ENCODE measurements around the gene RTEL1.
"Not testable (repeated sequence)": the region's sequence is repeated elsewhere in the genome, so short reads cannot be mapped to it uniquely, and the experiment has no call there.

RTEL1 gene, protein sequence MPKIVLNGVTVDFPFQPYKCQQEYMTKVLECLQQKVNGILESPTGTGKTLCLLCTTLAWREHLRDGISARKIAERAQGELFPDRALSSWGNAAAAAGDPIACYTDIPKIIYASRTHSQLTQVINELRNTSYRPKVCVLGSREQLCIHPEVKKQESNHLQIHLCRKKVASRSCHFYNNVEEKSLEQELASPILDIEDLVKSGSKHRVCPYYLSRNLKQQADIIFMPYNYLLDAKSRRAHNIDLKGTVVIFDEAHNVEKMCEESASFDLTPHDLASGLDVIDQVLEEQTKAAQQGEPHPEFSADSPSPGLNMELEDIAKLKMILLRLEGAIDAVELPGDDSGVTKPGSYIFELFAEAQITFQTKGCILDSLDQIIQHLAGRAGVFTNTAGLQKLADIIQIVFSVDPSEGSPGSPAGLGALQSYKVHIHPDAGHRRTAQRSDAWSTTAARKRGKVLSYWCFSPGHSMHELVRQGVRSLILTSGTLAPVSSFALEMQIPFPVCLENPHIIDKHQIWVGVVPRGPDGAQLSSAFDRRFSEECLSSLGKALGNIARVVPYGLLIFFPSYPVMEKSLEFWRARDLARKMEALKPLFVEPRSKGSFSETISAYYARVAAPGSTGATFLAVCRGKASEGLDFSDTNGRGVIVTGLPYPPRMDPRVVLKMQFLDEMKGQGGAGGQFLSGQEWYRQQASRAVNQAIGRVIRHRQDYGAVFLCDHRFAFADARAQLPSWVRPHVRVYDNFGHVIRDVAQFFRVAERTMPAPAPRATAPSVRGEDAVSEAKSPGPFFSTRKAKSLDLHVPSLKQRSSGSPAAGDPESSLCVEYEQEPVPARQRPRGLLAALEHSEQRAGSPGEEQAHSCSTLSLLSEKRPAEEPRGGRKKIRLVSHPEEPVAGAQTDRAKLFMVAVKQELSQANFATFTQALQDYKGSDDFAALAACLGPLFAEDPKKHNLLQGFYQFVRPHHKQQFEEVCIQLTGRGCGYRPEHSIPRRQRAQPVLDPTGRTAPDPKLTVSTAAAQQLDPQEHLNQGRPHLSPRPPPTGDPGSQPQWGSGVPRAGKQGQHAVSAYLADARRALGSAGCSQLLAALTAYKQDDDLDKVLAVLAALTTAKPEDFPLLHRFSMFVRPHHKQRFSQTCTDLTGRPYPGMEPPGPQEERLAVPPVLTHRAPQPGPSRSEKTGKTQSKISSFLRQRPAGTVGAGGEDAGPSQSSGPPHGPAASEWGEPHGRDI (N-terminal part only)

DNA sequence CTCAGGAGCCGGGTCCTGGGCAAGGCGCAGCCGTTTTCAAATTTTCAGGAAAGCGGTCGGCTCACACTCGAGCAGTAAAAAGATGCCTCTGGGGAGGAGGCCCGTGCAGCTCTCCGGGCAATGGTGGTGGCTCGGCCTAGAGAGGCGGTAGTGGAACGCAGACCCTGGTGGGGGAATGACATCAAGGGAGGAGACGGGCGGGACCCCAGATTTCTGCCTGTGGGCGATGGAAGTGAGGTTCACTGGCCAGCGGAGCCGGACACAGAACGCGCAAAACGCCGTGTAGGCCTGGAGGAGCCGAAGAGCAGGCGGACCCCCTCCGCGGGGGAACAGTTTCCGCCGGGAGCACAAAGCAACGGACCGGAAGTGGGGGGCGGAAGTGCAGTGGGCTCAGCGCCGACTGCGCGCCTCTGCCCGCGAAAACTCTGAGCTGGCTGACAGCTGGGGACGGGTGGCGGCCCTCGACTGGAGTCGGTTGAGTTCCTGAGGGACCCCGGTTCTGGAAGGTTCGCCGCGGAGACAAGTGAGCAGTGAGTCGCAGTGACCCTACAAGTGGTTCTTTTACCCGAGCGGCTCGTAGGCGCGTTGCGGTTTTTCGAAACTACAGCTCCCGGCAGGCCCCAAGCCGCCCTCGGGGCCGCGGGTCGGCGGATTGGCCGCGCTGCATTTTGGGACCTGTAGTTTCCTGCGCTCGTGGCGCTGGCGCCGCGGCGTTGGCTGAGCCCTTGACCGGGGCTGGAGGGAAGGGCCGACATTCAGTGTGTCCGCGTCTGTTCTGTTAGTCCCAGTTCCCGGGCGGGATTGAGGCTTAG, at the start of gene RTEL1:
TSS of gene RTEL1 (plus strand) at position 376 of the 812 bp plus-strand sequence. CDS start 1,091 bp downstream, outside the sequence.
- DNase-seq (ENCODE audit: low read depth, low spot score) = peak; percentile 78

DNA sequence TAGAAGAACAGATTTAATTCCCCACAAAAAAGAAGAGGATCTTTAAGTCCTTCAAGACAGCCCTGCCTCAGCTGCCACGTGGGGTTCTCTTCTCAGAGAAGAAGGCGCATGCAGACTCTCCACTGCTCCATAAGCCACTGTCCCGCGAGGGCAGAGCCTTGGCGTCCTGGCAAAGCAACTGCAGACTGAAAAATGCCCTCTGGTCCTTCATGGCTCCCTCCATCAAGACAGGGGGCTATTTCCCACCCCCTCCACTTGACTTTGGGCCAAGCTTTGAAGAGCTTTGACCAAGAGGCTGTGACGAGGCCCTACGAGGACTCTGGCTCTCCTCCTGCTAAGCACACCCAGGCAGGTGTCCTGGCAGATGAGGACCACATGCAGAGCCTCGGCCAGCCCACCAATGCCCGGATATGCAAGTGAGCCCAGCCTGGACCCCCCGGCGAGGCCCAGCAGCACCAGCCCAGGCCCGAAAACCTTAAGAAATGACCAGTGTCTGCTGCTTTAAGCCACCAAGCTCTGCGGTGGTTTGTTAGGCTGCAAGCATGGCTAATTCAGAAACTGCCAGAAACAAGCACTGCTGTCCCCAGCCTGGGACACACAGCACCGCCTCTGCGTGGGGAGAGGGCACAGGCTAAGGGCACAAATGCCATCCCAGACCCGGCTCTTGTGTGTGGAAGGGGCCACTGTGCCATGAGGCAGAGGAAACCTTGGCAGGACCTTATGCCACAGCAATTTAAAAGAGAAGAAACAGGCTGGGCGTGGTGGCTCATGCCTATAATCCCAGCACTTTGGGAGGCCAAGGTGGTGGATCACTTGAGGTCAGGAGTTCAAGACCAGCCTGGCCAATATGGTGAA, 47.3 kb upstream of the RTEL1 start:
- DNase-seq (ENCODE audit: low read depth, low spot score) = no peak

DNA sequence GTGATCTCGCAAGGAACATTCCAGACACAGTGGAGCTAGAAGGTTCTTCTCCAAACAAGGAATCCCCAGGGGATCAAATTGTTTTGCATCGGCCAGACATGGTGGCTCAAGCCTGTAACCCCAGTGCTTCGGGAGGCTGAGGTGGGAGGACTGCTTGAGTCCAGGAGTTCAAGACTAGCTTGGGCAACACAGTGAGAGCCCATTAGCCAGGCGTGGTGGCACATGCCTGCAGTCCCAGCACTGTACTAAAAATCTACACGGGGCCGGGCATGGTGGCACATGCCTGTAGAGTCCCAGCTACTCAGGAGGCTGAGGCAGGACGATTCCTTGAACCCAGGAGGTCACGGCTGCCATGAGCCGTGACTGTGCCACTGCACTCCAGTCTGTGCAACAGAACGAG, 46.5 kb upstream of the RTEL1 start:
- DNase-seq (ENCODE audit: low read depth, low spot score) = no peak

DNA sequence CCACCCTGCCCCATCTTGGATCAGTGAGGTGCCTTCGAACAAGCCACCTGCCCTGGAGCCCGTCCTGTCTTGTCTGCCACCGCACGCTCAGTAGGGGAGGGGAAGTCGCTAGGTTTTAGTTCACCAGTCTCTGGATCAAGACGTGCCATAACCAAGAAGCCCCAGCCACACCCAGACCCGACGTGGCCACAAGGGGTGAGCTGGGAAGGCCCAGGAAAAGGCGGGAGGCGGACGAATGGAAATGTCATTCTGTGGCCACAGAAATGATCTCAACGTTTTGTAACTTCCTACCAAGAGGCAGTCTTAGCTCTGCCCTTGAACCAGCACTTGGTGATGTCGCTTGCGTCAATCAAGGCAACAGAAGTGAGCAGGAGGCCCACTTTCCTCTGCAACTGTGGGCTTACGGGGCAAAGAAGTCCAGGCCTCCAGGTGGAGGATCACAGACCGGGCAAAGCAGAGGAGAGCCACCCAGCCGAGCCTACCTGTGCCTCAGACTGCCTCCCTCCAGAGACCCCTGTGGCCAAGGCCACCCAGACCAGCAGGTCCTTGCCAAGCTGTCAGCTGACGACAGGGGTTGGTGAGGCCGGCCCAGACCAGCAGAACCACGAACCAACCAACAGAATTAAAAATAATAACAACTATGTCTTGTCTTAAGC, 45.7 kb upstream of the RTEL1 start:
- DNase-seq (ENCODE audit: low read depth, low spot score) = no peak

DNA sequence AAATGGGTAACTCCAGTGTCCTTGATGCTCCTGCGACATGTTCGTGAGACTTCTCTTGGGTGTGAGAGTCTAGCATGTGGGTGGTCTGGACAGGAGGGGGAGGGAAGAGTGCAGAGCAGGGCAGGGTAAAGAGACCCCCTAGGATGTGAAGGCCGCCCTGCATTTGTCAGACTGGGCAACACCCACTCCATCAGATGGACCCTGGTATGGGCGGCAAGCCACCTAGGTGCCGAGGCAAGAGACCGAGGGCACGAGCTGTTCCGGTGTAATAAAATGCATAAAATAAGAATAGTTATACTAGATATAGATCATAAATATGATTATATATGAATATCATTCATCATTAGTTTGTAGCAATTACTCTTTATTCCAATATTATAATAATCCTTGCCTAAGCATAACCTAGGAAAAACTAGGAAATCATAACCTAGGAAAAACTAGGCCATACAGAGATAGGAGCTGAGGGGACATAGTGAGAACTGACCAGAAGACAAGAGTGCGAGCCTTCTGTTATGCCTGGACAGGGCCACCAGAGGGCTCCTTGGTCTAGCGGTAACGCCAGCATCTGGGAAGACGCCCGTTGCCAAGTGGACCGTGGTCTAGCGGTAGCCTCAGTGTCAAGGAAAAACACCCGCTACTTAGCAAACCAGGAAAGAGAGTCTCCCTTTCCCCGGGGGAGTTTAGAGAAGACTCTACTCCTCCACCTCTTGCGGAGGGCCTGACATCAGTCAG, 44.1 kb upstream of the RTEL1 start:
- not testable (repeated sequence) for DNase-seq (ENCODE audit: low read depth, low spot score)

DNA sequence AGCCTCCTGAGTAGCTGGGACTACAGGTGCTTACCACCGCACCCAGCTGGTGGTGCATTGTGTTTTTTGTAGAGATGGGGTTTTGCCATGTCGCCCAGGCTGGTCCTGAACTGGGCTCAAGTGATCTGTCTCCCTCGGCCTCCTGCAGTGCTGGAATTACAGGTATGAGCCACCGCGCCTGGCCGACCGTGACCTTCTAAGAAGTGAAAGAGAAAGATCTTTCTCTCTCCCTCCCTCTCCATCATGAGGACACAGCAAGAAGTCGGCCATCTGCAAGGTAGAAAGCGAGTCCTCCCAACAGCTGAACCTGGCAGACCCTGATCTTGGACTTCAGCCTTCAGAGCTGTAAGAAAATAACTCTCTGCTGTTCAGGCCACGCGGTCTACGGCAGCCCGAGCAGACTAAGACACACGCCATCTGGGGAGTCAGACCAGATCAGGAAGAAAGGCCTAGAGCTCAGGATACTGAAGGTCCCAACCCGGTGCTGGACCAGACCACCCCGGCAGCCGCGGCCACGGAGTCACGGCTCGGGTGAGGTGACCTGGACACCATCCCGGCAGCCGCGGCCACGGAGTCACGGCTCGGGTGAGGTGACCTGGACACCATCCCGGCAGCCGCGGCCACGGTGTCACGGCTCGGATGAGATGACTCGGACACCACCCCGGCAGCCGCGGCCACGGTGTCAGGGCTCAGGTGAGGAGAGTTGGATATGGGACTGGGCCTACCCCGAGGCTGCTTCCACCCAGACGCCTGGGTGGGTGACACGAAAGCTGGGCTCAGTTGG, 40.8 kb upstream of the RTEL1 start:
- no peak for DNase-seq (ENCODE audit: low read depth, low spot score)

DNA sequence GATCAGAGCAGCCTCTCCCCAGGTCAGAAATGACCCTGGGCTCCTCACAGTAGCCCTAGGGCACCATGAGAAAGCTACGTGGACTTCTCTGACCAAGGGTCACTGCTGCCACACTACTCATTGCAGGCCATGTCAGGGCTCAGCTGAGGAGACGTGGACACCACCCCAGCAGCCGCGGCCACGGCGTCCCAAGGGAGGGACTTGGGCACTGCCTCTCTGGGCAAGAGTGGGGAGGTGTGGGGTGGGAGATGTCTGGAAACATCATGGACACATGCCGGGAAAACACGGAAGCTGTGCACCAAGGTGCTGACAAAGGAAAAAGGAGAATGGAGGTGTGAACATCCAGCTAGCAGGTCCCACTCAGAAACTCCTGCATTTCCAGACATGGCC, 40.2 kb upstream of the RTEL1 start:
- DNase-seq (ENCODE audit: low read depth, low spot score) = no peak

DNA sequence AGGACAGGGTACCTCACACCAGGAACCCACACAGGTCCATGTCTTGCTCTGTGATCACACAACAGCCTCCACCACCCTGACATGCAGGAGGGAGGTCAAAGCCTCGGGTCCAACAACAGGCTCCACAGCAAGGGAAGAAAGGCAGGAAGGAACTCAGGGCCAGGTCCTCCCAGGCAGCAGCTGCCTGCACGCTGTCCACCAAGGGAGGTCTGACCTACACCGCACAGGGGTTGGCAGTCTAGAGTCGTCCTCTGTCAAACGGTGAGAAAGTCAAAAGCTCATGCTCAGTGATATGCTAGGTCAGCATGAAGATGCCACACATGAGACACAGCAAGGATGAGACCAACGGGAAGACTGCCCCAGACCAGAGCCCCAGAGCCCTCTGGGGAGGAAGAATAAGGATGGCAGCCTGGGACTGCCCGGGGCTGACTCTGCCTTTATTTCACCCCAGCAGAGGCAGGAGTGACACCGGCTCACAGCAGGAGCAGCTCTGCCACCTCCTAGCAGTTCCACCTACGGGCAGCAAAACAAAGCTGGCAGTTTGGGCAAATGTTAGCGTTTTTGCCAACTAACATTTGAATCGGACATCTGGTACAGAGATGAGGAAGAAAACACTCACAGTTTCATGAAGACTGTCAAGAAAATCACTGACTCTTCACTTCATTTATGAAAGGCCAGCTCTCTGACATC, 39.7 kb upstream of the RTEL1 start:
- no peak for DNase-seq (ENCODE audit: low read depth, low spot score)

DNA sequence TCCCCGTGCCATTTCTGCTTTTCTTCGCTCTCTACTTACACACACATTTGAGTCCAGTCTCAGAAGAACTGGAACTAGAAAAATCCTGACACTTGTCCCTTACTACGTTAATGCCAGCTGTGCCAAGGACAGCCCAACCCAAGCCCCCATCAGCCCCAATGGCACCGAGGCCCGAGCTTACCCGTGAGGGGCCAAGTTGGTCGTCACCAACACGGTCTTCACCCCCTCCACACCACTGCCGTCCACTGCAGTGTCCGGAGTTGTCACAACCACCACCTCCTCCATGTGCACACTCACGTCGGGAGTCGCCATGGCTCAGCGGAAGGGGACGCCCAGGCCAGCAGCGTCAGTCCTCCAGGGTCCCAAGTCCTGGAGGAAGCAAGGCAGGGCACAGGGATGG, 39.0 kb upstream of the RTEL1 start:
- DNase-seq (ENCODE audit: low read depth, low spot score) = no peak

DNA sequence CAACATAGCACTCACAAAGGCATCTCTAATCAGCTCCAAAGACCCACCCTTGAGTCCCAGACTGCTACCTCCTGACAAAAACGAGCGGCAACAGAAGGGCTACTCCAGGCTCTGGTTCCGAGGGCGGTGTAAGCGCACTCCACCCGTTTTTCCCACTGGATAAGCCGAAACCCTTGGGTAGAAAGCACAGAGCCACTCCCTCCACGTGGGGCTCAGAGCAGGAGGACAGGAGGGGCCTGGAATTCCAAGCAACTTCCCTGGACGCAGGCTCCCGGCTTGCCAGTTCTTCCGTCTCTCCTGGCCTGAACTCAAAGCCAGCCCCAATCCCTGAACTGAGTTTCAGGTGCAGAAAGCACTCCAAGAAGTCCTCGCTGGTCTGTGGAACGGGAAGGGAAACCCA, 38.6 kb upstream of the RTEL1 start:
- no peak for DNase-seq (ENCODE audit: low read depth, low spot score)

DNA sequence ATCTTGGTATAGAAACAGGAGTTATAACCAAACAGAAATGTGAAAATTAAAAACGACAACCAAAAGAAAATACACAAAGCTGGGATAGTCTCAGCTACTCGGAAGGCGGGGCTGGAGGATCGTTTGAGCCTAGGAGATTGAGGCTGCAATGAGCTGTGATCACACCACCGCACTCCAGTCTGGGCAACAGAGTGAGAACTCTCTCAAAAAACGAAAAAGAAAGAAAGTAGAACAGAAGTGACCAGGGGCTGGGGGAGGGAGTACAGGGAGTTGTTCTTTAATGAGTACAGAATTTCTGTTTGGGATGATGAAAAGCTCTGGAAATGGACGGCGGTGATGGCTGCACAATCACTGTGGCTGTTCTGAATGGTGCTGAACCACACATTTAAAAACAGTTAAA, 37.1 kb upstream of the RTEL1 start:
- DNase-seq (ENCODE audit: low read depth, low spot score) = no peak

DNA sequence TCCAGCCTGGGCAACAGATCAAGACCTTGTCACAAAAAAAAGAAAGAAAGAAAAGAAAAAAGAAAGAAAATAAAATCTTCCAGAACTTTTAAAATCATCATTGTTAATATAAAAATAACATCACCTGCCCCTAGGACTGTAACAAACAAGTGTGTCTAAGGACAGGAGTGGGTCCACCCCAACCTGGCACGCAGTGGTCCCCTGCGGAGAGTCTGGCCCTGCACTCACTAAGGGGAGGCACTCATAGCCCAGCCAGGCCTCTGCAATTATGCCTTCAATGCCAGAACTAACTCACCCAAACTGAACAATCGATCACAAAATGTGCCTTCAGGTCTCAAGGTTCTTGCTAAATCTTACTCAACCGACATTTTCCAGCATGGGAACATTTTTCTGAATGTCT, 36.0 kb upstream of the RTEL1 start:
- DNase-seq (ENCODE audit: low read depth, low spot score) = no peak

DNA sequence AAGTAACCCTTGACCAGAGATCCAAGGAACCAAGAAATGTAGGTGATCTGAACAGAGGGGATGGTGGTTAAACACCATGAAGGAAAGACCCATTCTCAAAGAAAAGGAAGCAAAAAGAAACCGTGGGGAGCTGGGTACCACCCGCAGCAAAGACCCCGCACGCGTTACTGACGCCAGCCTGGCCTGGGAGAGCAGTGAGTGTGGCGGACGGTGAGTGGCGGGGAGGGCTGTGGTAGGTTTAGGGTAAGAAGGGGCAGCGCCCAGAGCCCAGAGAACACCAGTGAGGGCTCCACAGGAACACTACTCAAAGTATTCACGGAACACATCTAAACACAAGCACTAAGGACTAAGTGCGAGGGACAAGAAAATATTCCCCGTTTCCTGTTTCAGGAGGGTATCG, 35.4 kb upstream of the RTEL1 start:
- DNase-seq (ENCODE audit: low read depth, low spot score) = no peak

DNA sequence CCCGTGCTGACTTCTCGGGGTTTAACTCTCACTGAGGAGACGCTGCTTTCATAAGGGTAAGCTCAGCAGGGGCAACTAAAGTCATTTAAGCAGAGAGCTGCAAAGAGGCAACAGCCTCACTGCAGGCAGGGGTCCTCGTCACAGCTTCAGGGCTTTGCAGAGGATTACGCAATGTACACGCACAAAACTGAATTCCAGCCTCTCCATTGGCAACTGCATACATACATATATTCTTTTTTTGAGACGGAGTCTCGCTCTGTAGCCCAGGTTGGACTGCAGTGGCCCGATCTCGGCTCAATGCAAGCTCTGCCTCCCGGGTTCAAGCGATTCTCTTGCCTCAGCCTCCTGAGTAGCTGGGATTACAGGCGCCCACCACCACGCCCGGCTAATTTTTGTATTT, 33.6 kb upstream of the RTEL1 start:
- no peak for DNase-seq (ENCODE audit: low read depth, low spot score)

DNA sequence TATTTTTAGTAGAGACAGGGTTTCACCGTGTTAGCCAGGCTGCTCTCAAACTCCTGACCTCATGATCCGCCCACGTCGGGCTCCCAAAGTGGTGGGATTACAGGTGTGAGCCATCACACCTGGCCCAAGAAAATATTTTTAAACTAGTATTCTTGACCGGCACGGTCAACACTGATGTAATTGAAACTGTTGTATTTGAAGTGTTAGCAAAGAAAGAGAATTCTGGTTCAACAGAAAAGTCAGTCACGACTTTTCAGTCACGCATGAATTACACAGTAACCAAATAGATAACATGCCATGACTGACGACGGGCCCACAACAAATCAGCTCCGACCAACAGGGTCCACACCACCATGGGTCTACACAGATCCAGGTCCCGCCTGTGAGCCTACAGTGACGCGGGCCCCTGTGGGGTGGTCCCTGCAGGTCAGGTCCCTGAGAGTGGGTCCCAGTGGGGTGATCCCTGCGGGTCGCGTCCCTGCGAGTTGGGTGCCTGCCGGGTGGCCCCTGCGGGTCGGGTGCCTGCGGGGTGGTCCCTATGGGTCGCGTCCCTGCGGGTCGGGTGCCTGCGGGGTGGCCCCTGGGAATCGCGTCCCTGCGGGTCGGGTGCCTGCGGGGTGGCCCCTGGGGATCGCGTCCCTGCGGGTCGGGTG, 32.2 kb upstream of the RTEL1 start:
- no peak for DNase-seq (ENCODE audit: low read depth, low spot score)

DNA sequence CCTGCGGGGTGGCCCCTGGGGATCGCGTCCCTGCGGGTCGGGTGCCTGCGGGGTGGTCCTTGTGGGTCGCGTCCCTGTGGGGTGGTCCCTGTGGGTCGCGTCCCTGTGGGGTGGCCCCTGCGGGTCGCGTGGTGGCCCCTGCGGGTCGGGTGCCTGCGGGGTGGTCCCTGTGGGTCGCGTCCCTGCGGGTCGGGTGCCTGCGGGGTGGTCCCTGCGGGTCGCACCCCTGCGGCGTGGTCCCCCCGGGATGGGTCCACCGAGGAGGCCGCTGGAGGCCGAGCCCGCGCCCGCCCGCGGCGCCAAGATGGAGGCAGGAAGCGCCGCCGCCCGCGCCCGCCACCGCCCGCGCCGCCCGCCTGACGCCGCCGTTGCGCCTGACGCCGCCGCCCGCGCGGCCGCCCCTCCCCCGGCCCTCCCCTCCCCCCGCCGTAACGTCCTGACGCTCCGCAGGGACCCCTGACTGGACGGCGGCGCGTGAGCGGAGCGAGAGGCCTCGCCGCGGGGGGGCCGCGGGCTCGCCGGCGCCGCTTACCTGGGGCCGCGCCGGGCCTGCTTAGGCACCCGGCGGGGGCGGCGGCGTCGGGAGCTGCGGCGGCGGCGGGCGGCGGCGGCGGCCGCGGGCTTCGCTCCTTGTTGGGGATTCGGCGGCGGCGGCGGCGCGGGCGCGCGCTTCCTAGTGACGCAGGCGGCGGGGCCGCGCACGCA, 31.5 kb upstream of the RTEL1 start, which contains the start of gene GMEB2:
TSS of gene GMEB2 (minus strand) at position 678 of the 705 bp plus-strand sequence. CDS start 7,704 bp downstream, outside the sequence.
- no peak for DNase-seq (ENCODE audit: low read depth, low spot score)

Measured in brain pericyte (primary cell).